Measurements from ENCODE around the gene TMEM138.

TMEM138 gene

DNA sequence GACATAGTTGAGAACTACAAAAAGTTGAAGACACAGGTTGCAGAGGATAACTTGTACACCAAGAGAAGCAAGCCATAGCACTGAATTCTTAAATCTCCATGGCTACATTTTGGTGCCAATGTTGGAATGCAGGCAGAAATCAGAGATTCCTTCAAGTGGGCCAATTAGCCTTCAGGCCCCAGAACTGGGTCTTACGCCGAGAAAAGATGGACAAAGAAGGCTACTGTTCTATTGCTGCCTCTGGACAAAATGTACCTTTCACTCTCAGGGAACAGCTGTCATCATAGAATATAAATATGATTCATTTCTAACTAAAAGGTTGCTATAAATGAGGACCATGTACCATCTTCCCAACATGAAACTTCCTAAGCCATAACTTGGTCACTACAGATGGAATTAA is 43.9 kb downstream of the TMEM138 start:
- no peak for DNase-seq

DNA sequence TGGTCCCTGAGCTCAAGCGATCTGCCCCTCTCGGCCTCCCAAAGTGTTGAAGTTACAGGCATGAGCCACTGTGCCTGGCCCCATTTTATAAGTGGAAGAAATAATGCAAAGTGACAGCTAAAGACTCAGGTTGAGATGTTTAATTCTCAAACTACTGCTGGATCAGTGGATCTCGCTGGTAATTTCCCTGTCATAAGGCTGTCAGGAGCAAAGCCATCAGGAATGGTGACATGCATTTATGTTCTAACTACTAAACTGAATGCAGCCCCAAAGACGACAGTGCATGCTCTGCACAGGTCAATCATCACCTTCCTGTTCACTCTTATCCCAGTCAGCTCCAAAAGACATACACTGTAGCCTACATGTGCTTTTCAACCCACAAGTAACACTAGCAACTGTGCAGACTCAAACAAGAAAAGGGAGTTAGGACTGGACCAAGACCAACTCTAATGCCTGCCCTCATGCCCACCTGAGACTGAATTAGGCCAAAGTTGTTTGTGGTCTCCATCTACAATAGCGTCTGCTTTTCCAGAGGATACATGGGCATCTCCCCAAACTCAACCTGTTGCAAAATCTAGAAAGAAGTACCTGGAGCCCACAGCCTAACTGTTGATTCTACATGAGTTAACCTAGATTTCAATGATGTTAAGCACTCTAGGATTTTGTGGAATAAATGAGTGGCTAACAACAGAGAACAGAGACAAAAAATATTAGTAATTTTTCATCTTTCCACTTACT is 45.0 kb downstream of the TMEM138 start:
- DNase-seq = no peak

DNA sequence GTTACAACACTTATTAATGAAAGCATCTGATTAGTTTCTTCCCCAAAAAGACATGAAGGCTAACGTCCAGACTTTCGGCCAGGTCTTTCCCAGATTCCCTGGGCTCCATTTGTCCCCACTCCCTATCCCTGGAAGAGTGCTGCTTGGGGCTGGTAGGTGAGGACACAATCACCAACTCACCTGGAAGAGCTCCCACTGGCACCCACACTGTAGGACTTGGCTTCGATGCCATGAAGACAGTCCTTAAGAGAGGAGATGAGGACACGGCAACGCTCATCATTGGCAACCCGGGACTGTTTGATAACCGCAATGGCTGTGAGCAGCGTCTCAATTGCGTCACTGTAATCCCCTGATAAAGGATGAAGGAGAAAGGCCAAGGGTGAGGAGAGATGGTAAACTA is 49.4 kb downstream of the TMEM138 start:
- no peak for DNase-seq

DNA sequence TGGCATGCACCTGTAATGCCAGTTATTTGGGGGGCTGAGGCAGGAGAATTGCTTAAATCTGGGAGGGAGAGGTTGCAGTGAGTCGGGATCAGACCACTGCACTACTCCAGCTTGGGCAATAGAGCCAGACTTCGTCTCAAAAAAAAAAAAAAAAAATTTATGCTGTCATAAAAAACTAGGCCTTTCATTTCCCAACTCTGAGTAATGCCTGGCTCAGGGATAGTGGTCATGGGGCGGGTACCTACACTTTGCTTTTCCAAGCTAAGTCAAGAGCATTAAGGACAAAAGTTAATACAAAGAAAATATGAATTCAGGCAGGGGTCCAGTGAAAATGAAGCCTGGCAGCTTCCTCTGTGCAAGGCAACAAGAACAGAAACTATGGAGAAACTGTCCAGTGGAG is 51.3 kb downstream of the TMEM138 start:
- no peak for DNase-seq

DNA sequence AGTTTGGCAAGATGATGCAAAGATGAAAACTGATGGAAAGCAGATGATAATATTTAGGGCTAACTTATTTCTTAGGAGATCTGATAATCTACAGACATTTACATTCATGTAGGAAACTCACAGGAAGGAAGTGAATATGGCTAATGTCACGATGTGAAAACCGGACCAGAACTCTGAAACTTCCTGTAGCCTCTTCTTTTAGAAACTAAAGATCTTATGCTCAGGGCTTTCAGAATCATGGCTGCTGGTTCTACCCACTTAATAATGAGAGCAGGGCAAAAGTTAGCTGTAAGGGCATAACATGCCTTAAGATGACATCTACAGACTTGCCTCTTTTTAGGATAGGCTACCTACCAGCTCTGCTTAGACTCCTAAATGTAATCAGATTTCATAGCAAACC is 52.4 kb downstream of the TMEM138 start:
- DNase-seq = no peak

DNA sequence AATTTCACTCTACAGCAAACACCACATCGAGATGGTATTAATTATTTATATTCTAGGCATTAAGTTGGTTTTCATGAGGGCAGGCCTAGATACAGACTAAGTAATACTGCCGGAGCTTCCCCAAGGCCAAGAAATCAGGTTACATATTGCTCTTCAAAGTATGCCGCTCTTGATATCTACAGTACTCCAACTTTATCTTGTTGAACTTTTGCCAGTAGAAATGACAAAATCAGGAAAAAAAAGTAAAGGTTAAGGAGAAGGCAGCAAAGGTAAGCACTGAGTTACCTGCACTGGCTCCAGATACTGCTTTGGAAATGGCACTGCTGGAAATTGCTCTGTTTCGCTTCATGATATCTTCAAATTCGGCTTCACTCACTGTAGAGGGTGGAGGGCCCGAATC is 53.2 kb downstream of the TMEM138 start:
- DNase-seq = no peak

DNA sequence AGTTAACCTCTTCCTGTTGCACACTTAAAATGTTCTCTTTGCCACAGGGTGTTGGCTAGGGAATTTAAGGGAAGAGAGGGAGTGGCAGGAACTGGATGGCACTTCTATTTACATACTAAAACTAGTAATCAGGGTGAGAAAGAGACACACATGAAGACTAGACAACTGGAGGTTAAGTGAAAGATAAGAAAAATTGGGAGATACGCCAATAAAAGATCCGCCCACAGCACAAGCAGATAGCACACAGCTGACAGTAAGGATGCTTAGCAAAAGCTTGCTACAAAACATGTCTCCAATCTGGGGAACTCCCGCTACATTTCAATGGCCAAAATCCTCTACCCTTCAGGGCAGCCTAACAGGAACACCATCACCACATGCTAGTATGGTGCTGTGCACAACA is 54.8 kb downstream of the TMEM138 start:
- no peak for DNase-seq

DNA sequence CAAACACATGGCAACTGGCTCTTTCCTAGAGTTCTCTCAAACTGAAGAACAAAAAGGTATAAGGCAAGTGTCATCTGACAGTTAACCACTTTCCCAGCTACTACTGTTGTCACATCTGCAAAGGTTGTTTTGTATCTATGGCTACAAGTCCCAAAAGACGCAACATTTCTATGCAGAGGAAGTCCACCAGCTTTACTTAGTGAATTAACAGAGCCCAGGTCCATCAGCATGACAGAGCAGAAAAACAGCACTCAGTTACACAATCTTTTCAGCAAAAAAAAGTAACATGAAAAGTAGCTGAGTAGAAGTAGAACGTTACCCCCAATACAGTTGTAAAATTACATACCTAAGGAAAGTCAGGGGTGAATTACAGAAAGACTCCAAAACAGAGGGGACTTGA is 55.5 kb downstream of the TMEM138 start:
- DNase-seq = no peak

DNA sequence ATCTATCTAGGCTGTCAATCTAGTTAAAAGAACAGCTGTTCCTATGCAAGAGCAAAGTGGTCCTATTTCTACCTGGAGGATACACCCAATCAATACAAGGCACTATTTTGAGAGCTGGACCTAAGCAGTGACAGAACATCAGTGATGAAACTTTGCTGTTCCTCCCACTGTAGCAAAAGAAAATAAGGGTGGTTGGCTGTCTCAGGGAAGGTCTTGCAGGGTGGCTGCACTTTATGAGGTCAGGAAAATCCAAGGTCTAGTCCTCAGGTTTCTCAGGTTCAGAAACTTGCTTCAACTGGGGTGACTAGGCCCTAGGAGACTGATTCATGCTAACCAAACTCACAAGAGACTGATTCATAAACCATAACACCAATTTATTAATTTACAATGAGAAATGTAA is 56.0 kb downstream of the TMEM138 start:
- no peak for DNase-seq
